SK-N-SH treated with all-trans-retinoic acid at 6 μM for 48 hours (cell line): Measurements from ENCODE around the gene PIAS3.
A peak's percentile ranks its signal among the peaks of the same experiment; 100 is the strongest.
"Not testable (repeated sequence)": the region's sequence is repeated elsewhere in the genome, so short reads cannot be mapped to it uniquely, and the experiment has no call there.

Experiments used
- ATAC-seq: fragments of 200-7000 bp; cut with Tn5 transposase; 3 replicates; pipeline ENCODE4 v1.9.1; 2020; ENCODE audit warnings: mild to moderate bottlenecking, moderate library complexity
- ARNTL ChIP-seq: fragments of 450-650 bp; formaldehyde crosslinking; IDR thresholded peaks from 2 replicates; pipeline ENCODE4 v1.5.0; 2020; ENCODE audit warnings: low read depth, mild to moderate bottlenecking, moderate library complexity, borderline replicate concordance
- CSDC2 ChIP-seq: fragments of 250-450 bp; sonication (Bioruptor Pico); IDR thresholded peaks from 2 replicates; pipeline ENCODE4 v1.5.0; 2020; ENCODE audit warnings: mild to moderate bottlenecking, moderate library complexity
- CSRNP3 ChIP-seq: fragments of 250-450 bp; sonication (Bioruptor Pico); IDR thresholded peaks from 2 replicates; pipeline ENCODE4 v1.5.1; 2021; ENCODE audit warnings: mild to moderate bottlenecking, moderate library complexity
- ESRRG ChIP-seq: fragments of 250-450 bp; sonication (Bioruptor Pico); IDR thresholded peaks from 2 replicates; pipeline ENCODE4 v1.6.1; 2021; ENCODE audit warnings: mild to moderate bottlenecking
- GLIS3 ChIP-seq: fragments of 250-450 bp; sonication (Bioruptor Pico); IDR thresholded peaks from 2 replicates; pipeline ENCODE4 v1.5.0; 2020; ENCODE audit warnings: mild to moderate bottlenecking, moderate library complexity
- PATZ1 ChIP-seq: fragments of 250-450 bp; sonication (Bioruptor Pico); IDR thresholded peaks from 2 replicates; pipeline ENCODE4 v1.8.0; 2020; ENCODE audit warnings: mild to moderate bottlenecking, moderate library complexity, borderline replicate concordance
- POU6F1 ChIP-seq: fragments of 250-450 bp; sonication (Bioruptor Pico); IDR thresholded peaks from 2 replicates; pipeline ENCODE4 v1.8.0; 2021; ENCODE audit warnings: low read depth, mild to moderate bottlenecking, moderate library complexity, borderline replicate concordance
- PPARA ChIP-seq: fragments of 250-450 bp; sonication (Bioruptor Pico); IDR thresholded peaks from 2 replicates; pipeline ENCODE4 v1.5.0; 2020; ENCODE audit warnings: mild to moderate bottlenecking, borderline replicate concordance
- RARB ChIP-seq: fragments of 250-450 bp; sonication (Bioruptor Pico); IDR thresholded peaks from 2 replicates; pipeline ENCODE4 v1.8.0; 2021; ENCODE audit warnings: mild to moderate bottlenecking, moderate library complexity
- TOX ChIP-seq: fragments of 250-450 bp; sonication (Bioruptor Pico); IDR thresholded peaks from 2 replicates; pipeline ENCODE4 v1.8.0; 2021; ENCODE audit warnings: mild to moderate bottlenecking, moderate library complexity, borderline replicate concordance
- ZC3H10 ChIP-seq: fragments of 250-450 bp; sonication (Bioruptor Pico); IDR thresholded peaks from 2 replicates; pipeline ENCODE4 v1.5.1; 2021; ENCODE audit warnings: mild to moderate bottlenecking, moderate library complexity
- ZFP3 ChIP-seq: fragments of 250-450 bp; sonication (Bioruptor Pico); IDR thresholded peaks from 2 replicates; pipeline ENCODE4 v1.5.0; 2020; ENCODE audit warnings: mild to moderate bottlenecking, moderate library complexity
- ZFP30 ChIP-seq: fragments of 450-650 bp; formaldehyde crosslinking; IDR thresholded peaks from 2 replicates; pipeline ENCODE4 v1.5.0; 2022; ENCODE audit warnings: mild to moderate bottlenecking, moderate library complexity
- ZNF565 ChIP-seq: fragments of 450-650 bp; formaldehyde crosslinking; conservative IDR thresholded peaks from 2 replicates; pipeline ENCODE4 v1.5.0; 2020; ENCODE audit warnings: low read depth, mild to moderate bottlenecking, moderate library complexity
- ZNF70 ChIP-seq: fragments of 450-650 bp; formaldehyde crosslinking; IDR thresholded peaks from 2 replicates; pipeline ENCODE4 v1.5.0; 2020; ENCODE audit warnings: mild to moderate bottlenecking, moderate library complexity
- TF ChIP-seq, protein P1 (sequence below): fragments of 250-450 bp; sonication (Bioruptor Pico); IDR thresholded peaks from 2 replicates; pipeline ENCODE4 v1.5.1; 2020; ENCODE audit warnings: low read depth, mild to moderate bottlenecking, moderate library complexity

The PIAS3 gene

GRCh38 chr1:145845514-145846161, 13.2 kb downstream of the PIAS3 start, which contains the start of gene NUDT17 (continued):
- TF ChIP-seq PATZ1 (peak; percentile 85), ZFP3 (CRISPR knock-in tag) (0 out of 2 replicates have a peak, but pooled peaks have one; percentile 27), PPARA (no peak), ESRRG (CRISPR knock-in tag) (no peak), ARNTL (no peak; the same call in 1 of the 2 replicates), TOX (CRISPR knock-in tag) (peak; percentile 76), CSDC2 (CRISPR knock-in tag) (no peak), GLIS3 (CRISPR knock-in tag) (no peak), ZNF70 (no peak; the same call in 1 of the 2 replicates), ZC3H10 (no peak)
- TF ChIP-seq, protein P1, sequence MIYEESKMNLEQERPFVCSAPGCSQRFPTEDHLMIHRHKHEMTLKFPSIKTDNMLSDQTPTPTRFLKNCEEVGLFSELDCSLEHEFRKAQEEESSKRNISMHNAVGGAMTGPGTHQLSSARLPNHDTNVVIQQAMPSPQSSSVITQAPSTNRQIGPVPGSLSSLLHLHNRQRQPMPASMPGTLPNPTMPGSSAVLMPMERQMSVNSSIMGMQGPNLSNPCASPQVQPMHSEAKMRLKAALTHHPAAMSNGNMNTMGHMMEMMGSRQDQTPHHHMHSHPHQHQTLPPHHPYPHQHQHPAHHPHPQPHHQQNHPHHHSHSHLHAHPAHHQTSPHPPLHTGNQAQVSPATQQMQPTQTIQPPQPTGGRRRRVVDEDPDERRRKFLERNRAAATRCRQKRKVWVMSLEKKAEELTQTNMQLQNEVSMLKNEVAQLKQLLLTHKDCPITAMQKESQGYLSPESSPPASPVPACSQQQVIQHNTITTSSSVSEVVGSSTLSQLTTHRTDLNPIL (CRISPR knock-in tag) = no peak

GRCh38 chr1:145845144-145845513, 13.8 kb downstream of the PIAS3 start:
- ATAC-seq = peak; percentile 58
- no peak for TF ChIP-seq GLIS3 (CRISPR knock-in tag)
- 0 out of 2 replicates have a peak, but pooled peaks have one; percentile 13 for TF ChIP-seq RARB

DNA sequence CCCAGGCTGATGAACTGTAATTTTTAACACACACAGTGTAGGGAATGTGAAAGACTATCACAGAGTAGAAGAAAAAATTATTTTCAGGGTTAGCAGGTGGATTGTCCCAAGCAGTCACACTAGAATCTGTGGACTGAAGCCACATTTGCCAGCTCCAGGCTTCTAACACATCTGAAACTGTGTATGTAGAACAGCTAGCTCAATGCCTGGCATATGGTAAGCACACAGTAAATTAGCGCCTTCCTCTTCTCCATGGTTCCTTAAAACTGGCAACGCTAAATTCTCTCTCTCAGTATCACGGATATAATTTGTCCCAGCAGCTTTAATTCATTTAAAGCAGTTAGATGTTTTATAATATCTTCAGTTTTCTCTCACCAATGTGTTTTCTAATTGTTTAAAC, 15.8 kb downstream of the PIAS3 start:
- TF ChIP-seq ZFP30 (CRISPR knock-in tag) (no peak), PATZ1 (no peak), POU6F1 (CRISPR knock-in tag) (no peak), ESRRG (CRISPR knock-in tag) (no peak), GLIS3 (CRISPR knock-in tag) (no peak), TOX (CRISPR knock-in tag) (no peak), PPARA (no peak), ZNF565 (CRISPR knock-in tag) (no peak), CSRNP3 (CRISPR knock-in tag) (no peak), CSDC2 (CRISPR knock-in tag) (no peak)
- TF ChIP-seq, protein P1 (CRISPR knock-in tag) = no peak
- TF ChIP-seq, all 23 proteins: peak for 0
- ATAC-seq = no peak

DNA sequence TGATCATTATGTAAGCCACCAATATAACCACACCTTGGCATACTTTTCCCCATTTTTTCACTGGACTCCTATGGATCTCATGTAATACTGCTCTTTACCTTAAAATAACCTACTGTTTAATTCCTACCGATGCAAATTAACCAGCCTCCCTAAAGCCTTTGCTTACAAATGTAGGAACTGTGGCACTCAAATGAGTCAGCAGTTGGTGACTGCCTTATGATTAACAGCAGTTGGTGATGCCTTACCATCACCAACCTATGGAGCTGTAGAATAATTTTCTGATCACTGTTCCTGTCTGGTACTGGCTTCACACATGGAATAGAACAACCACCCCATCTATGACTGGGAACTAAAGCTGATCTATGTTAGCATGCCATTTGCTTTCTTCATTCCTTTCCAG, 21.2 kb downstream of the PIAS3 start:
- no peak for ATAC-seq
- TF ChIP-seq ARNTL = no peak
- TF ChIP-seq ZC3H10 = no peak

DNA sequence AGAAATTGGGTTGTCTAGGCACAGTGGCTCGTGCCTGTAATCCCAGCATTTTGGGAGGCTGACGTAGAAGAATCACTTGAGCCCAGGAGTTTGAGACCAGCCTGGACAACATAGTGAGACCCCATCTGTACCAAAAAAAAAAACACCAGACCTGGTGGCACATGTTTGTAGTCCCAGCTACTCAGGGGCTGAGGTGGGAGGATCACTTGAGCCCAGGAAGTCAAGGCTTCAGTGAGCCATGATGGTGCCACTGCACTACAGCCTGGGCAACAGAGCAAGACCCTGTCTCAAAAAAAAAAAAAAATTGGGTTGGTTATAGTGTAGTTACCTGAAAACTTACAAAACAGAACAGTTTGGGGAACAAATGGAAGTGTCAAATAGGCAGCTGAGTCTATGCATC, 28.1 kb downstream of the PIAS3 start:
- ATAC-seq = not testable (repeated sequence)
